HG03097 (cell line): ENCODE results near the gene NPY4R.
"Not testable (repeated sequence)": the region's sequence is repeated elsewhere in the genome, so short reads cannot be mapped to it uniquely, and the experiment has no call there.

Experiments used
- ATAC-seq: cut with Tn5 transposase; IDR thresholded peaks from one replicate; pipeline ENCODE4 v1.9.1; 2021; ENCODE audit not compliant: unreplicated experiment, low FRiP score

Gene NPY4R

DNA sequence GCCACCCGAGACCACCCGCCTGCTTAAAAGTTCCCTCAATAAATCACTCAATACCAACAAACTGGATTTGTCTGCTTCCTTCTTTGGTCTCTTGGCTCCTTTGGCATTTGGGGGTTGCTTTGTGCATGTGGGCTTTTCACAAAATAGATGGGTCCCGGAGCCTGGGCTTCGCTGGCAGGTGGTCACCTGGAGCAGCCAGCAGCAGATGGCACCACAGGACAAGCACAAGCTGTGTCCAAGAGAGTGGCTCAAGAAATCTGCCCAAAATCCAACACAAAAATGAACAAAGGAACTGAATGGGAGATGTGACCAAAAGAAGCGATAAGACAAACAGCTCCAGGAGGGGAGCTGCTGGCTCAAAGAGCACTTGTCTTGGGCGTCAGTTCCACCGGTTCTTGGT is 6.2 kb downstream of the NPY4R start:
- not testable (repeated sequence) for ATAC-seq

DNA sequence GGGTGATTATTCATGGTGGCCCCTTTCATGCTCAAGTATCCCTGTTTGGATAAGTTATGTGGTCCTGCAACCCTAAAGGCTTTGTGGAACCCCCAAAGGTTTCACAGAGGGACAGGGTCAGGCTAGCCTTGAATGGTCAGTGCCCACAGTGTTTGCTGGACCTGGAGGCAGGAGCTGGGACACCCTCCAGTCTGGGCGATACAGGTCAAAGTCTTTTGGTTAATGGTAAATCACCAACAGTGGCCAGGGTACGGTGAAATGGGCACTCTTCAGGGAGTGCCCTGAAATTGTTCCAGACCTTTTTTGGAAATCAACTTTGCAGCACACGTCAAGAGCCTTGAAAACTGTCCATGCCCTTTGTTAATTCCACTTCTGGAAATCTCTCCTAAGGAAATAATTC is 8.7 kb downstream of the NPY4R start:
- not testable (repeated sequence) for ATAC-seq

DNA sequence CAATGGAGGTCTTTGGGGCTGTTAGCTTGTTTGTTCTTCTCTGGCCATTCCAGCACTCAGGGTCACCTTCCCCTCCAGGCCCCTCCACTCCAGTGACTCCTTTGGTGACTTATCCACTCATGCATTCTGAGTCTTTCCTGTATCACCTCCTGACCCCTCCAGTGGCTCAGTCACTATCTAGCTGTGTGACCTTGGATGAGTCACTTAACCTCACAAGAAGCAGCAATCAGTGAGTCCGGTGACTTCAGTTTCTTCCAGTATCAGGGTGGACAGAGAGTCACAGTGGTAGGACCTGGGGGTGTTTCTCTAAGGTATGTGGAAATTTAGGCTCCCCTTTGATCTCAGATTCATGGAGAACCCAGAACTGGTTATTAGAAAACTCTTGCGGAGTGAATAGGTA is 9.8 kb downstream of the NPY4R start:
- not testable (repeated sequence) for ATAC-seq

DNA sequence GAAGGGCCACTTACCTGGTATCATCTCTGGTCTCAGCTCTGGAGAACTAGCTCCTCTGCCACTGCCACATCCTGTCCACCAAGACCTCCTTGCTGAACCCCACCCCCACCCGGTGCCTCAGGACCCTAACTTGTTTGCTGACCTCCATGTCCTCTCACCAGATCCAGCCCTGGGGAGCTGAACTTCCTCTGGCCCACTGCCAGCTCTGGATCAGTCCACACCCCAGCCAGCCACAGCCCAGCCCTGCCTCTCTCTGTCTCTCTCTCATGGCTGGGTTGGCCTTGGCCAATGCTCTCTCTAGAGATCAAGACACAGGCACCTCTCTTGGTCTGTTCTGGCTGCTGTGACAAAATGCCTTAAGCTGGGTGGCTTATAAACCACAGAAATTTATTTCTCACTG is 14.4 kb downstream of the NPY4R start:
- not testable (repeated sequence) for ATAC-seq

DNA sequence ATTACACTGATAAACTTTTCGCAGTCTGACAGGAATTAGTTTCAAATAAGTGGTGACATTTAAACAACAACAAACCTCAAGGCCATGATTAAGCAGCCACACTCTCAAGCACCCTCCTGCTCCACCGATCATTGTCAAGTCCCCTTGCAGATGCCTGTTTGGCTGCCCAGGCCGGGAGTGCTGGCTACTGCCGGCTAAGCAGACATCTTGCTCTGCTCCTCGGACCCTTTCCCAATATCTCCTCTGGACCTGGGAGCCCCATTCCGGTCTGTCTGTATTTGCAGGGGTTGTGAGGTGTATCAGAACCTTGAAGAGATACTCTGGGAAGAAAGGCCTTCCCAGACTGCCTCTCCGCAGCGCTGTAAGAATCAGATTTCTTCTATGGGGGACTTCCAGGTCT is 14.9 kb downstream of the NPY4R start:
- ATAC-seq: not testable (repeated sequence)

DNA sequence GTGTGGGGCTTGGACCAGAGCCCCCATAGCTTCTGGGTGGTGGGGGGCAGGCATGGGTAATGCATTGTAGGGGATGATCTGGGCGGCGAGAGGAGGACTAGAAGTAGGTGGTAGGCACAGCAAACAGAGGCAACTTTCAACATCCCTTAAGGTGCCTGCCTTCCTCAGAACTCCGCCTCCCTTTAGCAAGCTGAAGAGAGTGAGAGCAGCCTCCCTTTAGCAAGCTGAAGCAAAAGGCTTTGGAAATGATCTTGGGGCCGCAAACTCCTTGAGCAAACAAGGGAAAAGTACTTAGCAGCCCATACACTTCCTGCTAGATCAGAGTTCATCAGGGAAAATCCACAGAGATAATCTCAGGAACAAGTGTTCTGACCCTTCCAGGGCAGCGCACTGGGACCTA is 18.3 kb downstream of the NPY4R start:
- not testable (repeated sequence) for ATAC-seq

DNA sequence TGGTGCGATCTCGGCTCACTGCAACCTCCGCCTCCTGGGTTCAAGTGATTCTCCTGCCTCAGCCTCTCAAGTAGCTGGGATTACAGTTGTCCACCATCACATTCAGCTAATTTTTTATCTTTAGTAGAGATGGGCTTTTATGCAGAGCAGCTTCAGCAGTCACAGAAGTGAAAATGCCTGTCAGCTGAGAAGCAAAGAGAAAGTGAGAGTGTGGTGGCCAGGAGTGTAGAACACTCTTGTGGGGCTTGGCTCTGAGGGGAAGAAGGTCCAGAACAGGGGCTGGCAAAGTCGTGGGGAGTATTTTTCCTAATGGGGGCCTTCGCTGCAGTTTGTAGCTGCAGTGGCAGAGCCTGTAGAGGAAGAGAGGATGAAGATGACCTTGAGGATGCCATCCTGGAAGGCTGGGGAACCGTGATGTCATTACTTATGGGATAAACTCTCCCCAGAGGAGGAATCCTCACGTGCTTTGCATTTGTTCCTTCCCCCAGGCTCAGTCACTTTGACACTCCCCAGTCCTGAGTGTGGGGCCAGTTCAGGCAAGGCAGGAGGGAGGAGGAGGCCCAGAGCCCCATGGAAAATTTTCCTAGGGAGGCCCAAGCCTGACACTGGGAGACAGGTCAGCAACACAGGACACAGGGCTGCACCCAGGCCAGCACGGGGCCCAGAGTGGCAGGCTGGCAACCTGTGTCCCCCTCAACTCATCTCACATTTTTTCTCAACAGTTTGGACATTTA is 20.2 kb downstream of the NPY4R start:
- ATAC-seq: not testable (repeated sequence)

DNA sequence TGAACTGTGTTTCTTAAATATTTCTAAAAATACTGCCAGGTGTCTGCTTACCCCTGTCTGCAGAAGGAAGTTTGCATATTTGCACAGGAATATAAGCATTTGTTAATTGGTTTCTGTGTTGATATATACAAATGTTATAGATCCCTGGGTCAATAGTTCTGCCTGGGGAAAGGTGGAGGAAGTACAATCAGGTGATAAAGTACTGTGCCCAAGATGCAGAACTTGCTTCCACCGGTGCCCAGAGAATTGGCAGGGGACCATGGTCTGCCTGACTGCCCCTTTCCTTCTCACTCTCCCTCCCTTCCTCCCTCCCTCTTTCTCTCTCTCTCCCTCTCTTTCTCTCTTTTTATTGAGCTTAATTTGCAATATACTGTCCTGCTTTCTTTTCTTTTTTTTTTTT is 22.3 kb downstream of the NPY4R start:
- ATAC-seq: not testable (repeated sequence)

DNA sequence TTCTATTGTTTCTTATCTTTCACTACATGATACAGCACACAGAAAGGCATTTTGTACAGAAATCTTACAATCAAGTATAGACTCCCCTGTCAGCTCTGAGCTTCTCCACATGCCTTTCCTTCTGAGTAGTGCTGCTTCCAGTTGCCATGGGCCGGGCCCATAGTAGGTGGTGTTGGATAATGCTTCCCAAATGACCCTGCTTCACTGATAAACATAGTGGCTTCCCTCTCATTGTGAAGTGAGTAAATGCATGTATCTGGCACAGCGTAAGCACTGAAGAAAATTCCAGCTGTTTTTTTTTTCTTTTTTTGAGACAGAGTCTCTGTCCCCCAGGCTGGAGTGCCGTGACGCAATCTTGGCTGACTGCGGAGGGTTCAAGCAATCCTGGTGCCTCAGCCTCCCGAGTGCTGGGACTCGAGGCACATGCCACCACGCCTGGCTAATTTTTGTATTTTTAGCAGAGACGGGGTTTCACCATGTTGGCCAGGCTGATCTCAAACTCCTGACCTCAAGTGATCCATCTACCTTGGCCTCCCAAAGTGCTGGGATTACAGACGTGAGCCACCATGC is 23.0 kb downstream of the NPY4R start:
- ATAC-seq: not testable (repeated sequence)

DNA sequence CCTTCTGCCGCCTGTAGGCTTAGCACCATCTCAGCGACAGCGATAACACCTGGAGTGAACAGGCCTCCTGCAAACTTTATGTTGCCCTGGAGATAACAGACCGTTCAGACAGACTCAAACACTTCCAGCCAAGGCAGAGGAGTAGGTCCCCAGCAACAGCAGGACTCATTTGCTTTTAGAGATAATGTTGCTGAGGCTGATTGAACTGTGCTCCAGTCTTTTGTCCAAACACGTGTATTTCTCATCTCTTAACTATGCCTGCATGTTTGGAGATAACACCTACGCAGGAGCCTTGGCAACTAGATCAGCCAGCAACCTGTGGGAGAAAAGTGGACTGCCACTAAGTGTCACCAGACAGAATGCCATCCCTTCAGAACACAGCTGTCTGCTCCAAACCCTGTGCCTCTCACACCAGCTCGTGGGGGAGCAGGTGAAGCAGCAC is 23.9 kb downstream of the NPY4R start:
- ATAC-seq: not testable (repeated sequence)

DNA sequence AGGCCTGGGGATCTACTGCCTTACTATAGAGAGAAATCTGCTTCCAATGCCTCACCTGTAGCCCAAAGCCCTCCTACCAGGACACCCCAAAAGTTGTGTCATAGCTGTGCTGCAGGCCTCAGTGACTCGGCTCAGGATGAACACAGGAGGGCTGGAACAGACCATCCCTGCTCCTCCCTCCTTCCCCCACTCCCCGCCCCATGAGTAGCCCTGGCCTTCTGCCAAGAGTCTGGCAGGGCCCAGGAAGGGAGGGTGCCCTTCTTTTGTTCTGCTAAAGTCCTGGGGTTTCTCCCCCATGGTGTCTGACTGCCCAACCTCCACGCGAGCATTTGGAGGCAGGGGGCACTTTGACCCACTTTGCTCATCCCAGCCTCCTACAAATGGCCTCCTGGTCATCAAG is 24.8 kb downstream of the NPY4R start:
- ATAC-seq: not testable (repeated sequence)

DNA sequence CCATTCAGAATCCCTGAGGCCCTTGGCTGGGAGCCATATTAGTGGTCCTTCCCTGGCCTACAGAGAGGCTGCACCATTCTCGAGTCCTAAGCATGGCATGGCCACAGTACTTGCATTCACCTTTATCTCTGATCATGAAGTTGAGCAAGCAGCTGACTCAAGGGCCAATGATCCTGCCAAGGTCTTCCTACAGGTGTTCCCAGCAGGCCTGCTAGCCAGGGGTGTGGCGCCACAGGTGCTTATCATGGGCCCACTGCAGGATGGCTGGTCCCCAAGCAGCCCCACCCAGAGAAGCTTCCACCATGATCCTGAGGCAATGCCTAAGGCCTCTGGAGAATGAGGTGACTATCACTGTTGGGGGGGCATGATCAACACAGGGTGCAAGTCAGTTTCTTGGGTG is 42.2 kb downstream of the NPY4R start:
- ATAC-seq: not testable (repeated sequence)

DNA sequence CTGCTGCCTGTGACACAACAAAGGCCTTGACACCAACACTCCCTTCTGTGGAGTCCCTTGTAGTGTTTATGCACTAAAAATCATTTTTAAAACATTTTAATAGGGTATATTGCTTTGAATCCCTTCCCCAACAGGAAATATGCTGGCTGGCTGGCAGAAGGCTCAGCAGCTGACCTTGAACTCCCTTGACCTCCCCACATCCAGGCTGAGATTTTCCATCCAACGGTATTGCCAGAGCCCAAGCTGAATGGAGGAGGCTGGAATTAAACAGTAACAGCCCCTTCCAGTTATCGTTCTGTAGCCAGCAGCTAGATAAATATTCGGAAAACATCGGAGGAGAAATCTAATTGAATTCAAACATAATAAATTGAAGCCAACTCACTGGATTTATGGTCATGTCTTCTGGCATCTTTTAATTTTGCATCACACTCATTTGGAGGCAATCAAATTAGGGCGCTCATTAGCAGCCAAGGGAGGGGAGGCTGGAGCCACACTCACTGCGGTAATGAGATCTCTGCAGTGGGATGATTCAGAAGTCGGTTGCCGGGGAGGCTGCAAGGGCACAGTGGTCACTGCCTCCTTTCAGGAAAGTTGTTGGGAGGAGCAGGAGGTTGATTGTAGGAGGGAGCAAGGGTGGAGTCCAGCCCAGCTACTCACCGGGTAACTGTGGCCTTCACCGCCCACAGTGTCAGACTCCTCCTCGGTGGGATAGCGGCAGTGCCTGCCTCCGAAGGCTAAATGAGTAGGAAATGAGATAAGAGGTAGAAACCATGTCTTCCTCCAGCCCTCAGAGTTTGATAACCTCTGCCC is 46.0 kb downstream of the NPY4R start:
- not testable (repeated sequence) for ATAC-seq

DNA sequence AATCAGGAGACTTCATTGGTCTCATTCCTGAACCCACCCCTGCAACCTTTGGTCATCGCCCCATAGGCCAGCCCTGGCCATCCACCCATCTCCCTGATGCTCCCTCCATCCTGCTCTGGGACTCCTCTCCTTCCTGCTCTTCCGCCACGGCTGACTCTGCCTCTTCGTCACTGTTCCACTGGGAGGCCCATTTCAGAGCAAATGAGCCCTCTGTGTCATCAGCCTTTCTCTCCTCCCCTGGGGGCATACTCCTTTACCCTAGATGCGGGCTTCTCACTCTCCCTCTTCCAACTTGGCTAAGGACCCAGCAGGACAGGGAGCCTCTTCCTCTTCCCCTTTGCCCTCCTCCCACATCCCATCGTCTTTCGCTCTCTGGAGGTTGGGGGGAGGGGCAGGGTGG is 47.5 kb downstream of the NPY4R start:
- ATAC-seq: not testable (repeated sequence)

DNA sequence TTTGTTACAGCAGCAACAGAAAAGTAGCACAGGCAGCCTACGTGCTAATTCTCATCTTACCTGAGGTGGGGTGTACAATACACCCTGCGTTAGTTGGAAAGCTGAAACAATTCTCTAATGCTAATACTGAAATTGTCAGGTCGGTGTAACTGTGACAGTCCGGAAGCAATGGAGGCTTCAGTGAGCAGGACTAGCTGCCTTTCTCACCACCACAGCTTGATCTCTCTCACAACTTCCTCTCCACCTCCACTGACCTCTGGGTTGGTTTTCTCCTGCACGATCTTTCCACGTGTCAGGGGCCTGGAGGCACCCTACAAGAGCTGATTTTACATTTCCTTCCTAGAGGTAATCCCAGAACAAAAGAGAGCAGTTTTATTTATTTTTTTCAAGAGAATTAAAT is 50.5 kb downstream of the NPY4R start:
- ATAC-seq: not testable (repeated sequence)

DNA sequence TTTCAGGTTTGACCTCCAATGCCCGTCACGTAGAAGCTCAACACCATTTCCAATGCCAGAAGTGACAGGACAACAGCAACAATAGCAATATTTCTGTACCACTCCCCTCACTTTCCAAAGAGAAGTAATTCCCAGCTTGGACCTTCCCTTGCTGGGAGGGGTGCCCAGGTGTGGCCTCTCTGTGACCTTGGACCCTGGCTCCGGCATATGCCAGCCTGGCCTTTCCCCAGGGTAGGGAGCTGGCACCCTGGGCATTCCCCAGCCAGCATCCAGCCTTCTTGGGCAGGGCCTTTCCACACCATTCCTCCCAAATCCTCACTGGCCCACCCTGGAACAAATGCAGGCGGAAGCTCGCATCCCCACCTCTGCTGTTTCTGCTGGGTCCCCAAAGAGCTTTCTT is 53.1 kb downstream of the NPY4R start:
- not testable (repeated sequence) for ATAC-seq

DNA sequence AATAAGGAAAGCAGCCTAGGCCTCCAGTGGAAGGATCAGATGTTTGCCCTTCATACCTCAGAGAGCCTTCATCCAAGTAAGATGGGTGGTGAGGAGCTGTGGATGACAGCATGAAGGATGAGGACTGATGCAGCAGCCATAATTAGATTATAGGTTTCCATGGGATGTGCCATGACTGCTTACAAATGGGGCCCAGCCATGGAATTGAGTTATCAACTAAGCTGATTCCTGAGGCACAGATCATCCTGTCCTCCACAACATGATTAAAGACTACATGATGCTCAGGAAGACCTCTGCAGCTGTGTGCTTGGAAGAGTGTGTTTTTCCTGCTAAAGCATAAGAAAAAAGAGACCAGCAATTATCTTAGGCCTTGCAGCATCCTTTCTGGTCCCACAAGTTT is 54.6 kb downstream of the NPY4R start:
- ATAC-seq: not testable (repeated sequence)
